HG02623 (cell line): Measurements from ENCODE around the gene TDRD12.
"Not testable (repeated sequence)": the region's sequence is repeated elsewhere in the genome, so short reads cannot be mapped to it uniquely, and the experiment has no call there.

ENCODE experiments used
- ATAC-seq: cut with Tn5 transposase; IDR thresholded peaks from one replicate; pipeline ENCODE4 v1.9.1; 2021; ENCODE audit warnings: moderate library complexity; ENCODE audit not compliant: unreplicated experiment

Gene TDRD12

GRCh38 chr19:32746631-32747196 is 27.1 kb downstream of the TDRD12 start:
- ATAC-seq: not testable (repeated sequence)

DNA sequence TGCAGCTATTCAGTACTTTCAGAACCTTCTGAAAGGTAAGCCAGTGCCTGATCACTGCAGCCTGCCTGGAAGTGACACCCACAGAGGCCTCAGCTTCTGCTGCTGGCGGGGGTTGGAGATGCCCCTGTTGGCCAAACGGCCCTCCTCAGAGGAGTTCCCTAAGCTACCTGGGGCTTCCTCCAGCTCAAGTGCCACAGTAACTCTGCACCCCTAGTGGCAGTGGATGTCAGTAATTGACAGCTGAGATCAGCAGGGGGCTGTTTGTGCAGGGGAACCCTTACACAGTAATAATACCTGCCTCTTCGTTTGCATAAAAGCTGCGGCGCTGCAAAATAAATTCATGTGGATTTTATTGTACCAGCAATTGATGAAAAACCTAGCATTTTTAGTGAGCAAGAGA is 28.9 kb downstream of the TDRD12 start:
- no peak for ATAC-seq

GRCh38 chr19:32748948-32749347 is 29.4 kb downstream of the TDRD12 start:
- no peak for ATAC-seq

GRCh38 chr19:32749361-32749760 is 29.8 kb downstream of the TDRD12 start:
- ATAC-seq: no peak

DNA sequence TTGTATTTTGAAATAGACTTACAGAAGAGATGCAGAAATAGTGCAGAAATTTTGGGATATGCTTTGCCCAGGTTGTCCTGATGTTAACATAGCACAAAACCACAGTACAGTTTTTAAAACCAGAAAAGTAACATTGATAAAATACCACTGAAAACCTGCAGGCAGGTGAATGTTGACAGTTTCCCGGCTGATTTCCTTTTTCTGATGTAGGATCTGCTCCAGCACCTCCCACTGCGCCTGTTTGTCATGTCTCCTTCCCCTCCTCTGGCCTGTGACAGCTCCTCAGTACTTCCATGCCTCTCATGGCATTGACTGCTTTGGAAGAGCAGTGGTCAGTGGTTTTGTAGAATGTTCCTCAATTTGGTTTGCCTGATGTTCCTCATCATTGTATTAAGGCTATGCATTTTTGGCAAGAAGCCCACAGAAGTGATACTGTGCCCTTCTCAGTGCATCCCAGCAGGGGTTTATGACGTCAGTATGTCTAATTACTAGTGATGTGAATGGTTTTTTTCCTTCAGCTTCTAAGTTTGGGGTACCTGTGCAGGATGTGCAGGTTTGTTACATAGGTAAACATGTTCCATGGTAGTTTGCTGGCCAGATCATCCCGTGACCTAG is 31.0 kb downstream of the TDRD12 start:
- no peak for ATAC-seq

- ATAC-seq: no peak
Measured at GRCh38 chr19:32751066-32751465, 31.5 kb downstream of the TDRD12 start.

DNA sequence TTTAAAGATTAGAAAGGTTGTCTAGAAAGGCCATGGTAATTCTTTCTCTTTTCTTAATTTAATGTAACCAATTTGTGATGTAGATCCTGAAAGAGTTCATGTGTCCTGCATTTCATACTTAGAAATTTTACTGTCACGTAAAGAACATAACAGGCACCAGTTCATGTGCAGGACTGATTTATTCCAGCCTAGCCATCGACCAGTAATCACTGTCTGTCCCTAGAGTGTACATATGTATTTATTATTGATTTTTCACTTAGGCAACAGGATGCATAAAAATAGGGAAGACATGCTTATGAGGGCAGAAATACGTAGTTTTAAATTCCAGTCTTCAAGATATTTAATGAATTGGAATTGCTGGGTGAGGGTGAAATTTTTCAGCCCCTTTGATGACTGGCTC is 37.6 kb downstream of the TDRD12 start:
- no peak for ATAC-seq

- not testable (repeated sequence) for ATAC-seq
Measured at GRCh38 chr19:32765365-32765764, 45.8 kb downstream of the TDRD12 start.

GRCh38 chr19:32767951-32768679 is 48.5 kb downstream of the TDRD12 start:
- ATAC-seq: no peak

- no peak for ATAC-seq
Measured at GRCh38 chr19:32771596-32771995, 52.0 kb downstream of the TDRD12 start.

GRCh38 chr19:32773126-32773525 is 53.6 kb downstream of the TDRD12 start:
- ATAC-seq: no peak

- ATAC-seq: no peak
Measured at GRCh38 chr19:32779082-32779481, 59.5 kb downstream of the TDRD12 start.

DNA sequence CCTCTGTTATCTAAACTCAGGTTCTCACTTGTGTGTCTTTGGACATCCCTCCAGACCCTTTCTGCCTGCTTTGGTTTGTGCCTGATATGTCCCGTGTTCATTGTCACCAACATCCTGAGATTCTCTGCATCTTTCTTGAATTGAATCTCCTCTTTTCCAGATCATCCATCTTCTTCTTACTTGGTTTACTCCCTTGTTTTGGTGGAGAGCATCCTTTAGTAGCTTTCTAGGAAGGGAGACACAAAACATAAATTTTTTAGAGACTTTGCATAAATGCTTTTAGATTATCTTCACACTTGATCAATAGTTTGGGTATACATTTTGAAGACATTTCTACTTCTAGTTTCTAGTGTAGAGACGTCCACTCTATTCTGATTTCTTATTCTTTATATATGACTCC is 61.7 kb downstream of the TDRD12 start:
- no peak for ATAC-seq

DNA sequence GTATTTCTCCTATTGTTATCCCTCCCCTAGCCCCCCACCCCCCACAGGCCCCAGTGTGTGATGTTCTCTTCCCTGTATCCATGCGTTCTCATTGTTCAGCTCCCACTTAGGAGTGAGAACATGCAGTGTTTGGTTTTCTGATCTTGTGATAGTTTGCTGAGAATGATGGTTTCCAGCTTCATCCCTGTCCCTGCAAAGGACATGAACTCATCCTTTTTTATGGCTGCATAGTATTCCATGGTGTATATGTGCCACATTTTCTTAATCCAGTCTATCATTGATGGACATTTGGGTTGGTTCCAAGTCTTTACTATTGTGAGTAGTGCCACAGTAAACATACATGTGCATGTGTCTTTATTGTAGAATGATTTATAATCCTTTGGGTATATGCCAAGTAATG is 62.5 kb downstream of the TDRD12 start:
- ATAC-seq: not testable (repeated sequence)

GRCh38 chr19:32787161-32787813 is 67.7 kb downstream of the TDRD12 start:
- ATAC-seq: not testable (repeated sequence)

- not testable (repeated sequence) for ATAC-seq
Measured at GRCh38 chr19:32787895-32788294, 68.3 kb downstream of the TDRD12 start.

GRCh38 chr19:32789429-32789828 is 69.9 kb downstream of the TDRD12 start:
- no peak for ATAC-seq

DNA sequence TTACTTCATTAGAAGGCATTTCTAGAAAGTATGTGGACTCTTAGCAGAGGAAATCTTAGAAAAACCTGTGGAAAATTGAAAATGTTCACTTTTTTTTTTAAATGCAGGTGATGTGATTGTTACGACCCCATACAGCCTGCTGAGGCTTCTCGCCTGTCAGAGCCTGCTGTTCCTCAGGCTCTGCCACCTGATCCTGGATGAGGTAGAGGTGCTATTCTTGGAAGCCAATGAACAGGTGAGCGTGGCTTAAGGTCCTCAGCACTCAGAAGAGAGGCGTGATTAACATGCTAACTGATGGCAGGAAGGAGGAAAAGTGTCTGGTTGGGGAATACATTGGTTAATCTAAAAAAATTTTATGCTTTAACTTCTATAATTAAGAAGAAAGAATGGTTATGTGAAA is 78.6 kb downstream of the TDRD12 start:
- no peak for ATAC-seq

GRCh38 chr19:32800191-32800590 is 80.6 kb downstream of the TDRD12 start:
- ATAC-seq: no peak

- ATAC-seq: no peak
Measured at GRCh38 chr19:32800754-32801153, 81.2 kb downstream of the TDRD12 start.

DNA sequence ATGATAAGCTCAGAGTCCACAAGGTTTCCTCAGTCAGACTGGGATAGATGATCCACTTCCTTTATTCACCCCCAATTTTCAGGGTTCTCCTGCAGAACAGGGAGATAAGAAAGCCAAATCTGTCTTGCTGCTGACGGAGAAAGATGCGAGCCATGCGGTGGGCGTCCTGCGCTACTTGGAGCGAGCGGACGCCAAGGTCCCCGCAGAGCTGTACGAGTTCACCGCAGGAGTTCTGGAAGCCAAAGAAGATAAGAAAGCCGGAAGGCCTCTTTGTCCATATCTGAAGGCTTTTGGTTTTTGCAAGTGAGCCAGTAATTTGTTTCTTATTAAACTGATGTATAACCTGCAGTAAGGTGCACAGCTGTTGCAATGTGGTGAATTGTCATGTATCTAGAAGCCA is 83.3 kb downstream of the TDRD12 start:
- no peak for ATAC-seq

DNA sequence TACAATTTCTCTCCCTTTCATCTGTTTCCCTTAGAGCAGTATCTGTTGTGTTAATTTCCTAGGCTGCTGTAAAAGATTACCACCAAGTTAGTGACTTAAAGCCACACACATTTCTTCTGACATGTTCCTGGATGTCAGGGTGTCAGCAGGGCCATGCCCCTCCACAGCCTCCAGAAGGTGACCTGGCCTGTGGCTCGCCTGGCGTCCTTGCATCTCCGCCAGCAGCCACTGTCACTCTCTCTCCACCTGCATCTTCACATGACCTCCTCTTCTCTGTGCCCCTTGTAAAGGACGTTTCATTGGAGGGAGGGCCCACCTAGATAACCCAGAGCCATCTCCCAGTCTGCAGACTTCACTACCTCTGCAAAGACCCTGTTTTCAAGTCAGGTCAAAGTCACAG is 88.7 kb downstream of the TDRD12 start:
- no peak for ATAC-seq
